Panc1 (cell line): Measurements from ENCODE around the gene MRPL10. TPM values are rescaled to one million over a fixed set of nuclear protein-coding genes. Genes with fewer than 3 reads are reported as not detected.

Experiments
- ATAC-seq: fragments of 200-7000 bp; cut with Tn5 transposase; 2 replicates; pipeline ENCODE4 v1.9.1; 2020; ENCODE audit warnings: mild to moderate bottlenecking, moderate library complexity
- BruUV-seq: library from RNA; stranded (reverse); fragments of 400-500 nt; replicated peaks from 2 replicates; lab custom pipeline; 2021; lab: Mats Ljungman, UMichigan
- CTCF ChIA-PET: fragments of 300-600 bp; sonication (Branson Sonifier 250); formaldehyde crosslinking; loops from one replicate; lab custom pipeline; 2022; ENCODE audit warnings: antibody characterized with exemption; lab: Charles Lee
- POLR2A ChIA-PET: fragments of 300-600 bp; sonication (Branson Sonifier 250); formaldehyde crosslinking; loops from one replicate; lab custom pipeline; 2022; ENCODE audit warnings: antibody characterized with exemption; lab: Charles Lee
- DNase-seq: peaks from one replicate; pipeline ENCODE4 v3.0.0-alpha.2; 2010; ENCODE audit warnings: low read depth, low spot score
- H3K27ac ChIP-seq: 2 replicates; pipeline ENCODE4 v1.5.1; 2011; ENCODE audit warnings: mild to moderate bottlenecking, low read length, inconsistent platforms
- H3K27me3 ChIP-seq: fragments of 200-500 bp; sonication (Bioruptor generic); 2 replicates; pipeline ENCODE4 v1.6.0; 2014; ENCODE audit warnings: low read length, inconsistent platforms; ENCODE audit not compliant: control insufficient read depth, insufficient read depth
- H3K36me3 ChIP-seq: fragments of 200-500 bp; sonication (Bioruptor generic); 2 replicates; pipeline ENCODE4 v1.5.1; 2014; ENCODE audit warnings: inconsistent platforms, mild to moderate bottlenecking, low read length, moderate library complexity; ENCODE audit not compliant: control insufficient read depth, insufficient read depth
- H3K4me1 ChIP-seq: 2 replicates; pipeline ENCODE4 v1.5.1; 2011; ENCODE audit warnings: inconsistent platforms, mild to moderate bottlenecking, low read length, moderate library complexity; ENCODE audit not compliant: control insufficient read depth, insufficient read depth
- H3K4me3 ChIP-seq, 2 experiments: 2 replicates each; pipeline ENCODE4 v1.5.1; 2011 to 2012; ENCODE audit warnings: low read depth in 2 of 2, low read length in 2 of 2, mild to moderate bottlenecking in 2 of 2, inconsistent platforms in 1 of 2, moderate library complexity in 1 of 2
- H3K9me3 ChIP-seq: fragments of 200-500 bp; sonication (Bioruptor generic); 2 replicates; pipeline ENCODE4 v1.5.1; 2014; ENCODE audit warnings: low read depth, mild to moderate bottlenecking, inconsistent platforms, low read length, moderate library complexity; ENCODE audit not compliant: control insufficient read depth, insufficient read depth
- CTCF ChIP-seq: fragments of 450-650 bp; IDR thresholded peaks from 2 replicates; pipeline ENCODE4 v1.5.1; 2017; ENCODE audit warnings: mild to moderate bottlenecking
- POLR2AphosphoS5 ChIP-seq: IDR thresholded peaks from 2 replicates; pipeline ENCODE4 v1.6.1; 2012; ENCODE audit warnings: mild to moderate bottlenecking, low read depth, low read length, moderate library complexity
- REST ChIP-seq, 2 experiments: IDR thresholded peaks; 2 replicates each; pipeline ENCODE4 v1.6.1; 2011 to 2012; ENCODE audit warnings: low read depth in 2 of 2, control low read depth in 1 of 2, low read length in 1 of 2, mild to moderate bottlenecking in 1 of 2, moderate library complexity in 1 of 2; ENCODE audit not compliant: insufficient read depth in 1 of 2
- SIN3A ChIP-seq: IDR thresholded peaks from 2 replicates; pipeline ENCODE4 v1.6.1; 2012; ENCODE audit warnings: low read depth, mild to moderate bottlenecking, low read length, moderate library complexity, borderline replicate concordance; ENCODE audit not compliant: insufficient read depth
- TCF7L2 ChIP-seq: IDR thresholded peaks from 2 replicates; pipeline ENCODE4 v1.6.1; 2011; ENCODE audit warnings: mild to moderate bottlenecking, low read depth, low read length, inconsistent platforms
- in situ Hi-C: cut with HindIII; loops from 2 replicates; pipeline ENCODE4 v1.10.0; 2016; ENCODE audit warnings: low sequenced_read_pairs, low pct_unique_long_range_greater_than_20kb
- intact Hi-C: fragments of 100-400 bp; cut with micrococcal nuclease; formaldehyde crosslinking; loops from one replicate; pipeline ENCODE4 v1.10.0; 2022; ENCODE audit not compliant: unreplicated experiment
- total RNA-seq: library from RNA; stranded (reverse); gene quantifications from one replicate; pipeline ENCODE4 v1.2.1, GENCODE V29; 2021; ENCODE audit not compliant: unreplicated experiment

MRPL10 gene
- total RNA-seq, 1 experiment from 2014 or later, result 41.9 TPM

GRCh38 chr17:47864791-47865216, 33.5 kb upstream of the MRPL10 start:
- TF ChIP-seq CTCF, result no peak
- TF ChIP-seq TCF7L2, result no peak
- no peak for TF ChIP-seq REST (IDR thresholded peaks at IDR 0.05; ENCODE audit: insufficient read depth in 1 of 2, low read depth in 2 of 2, low read length in 1 of 2)
- no peak for TF ChIP-seq SIN3A
- no peak for TF ChIP-seq POLR2AphosphoS5
- ATAC-seq (no peak), DNase-seq (no peak)
- ChIA-PET CTCF (interaction anchor here (0.7 to 1.3 kb wide), 2 partner anchors 19 to 25 kb away, joined by 3 read pairs; no protein-coding TSS in a partner anchor), POLR2A (no interaction called here)
- H3K4me1 ChIP-seq, result peaks cover 10% of the 10 kb centered on the region
- intact Hi-C loops (no loop called here), in situ Hi-C loops (no loop called here)
- H3K27ac ChIP-seq, result no peak overlapping the region
- no TSS peak for BruUV-seq
- no peaks in the 10 kb centered on the region for H3K9me3 ChIP-seq
- no peak overlapping the region for H3K4me3 ChIP-seq
- H3K27me3 ChIP-seq, result no peaks in the 10 kb centered on the region
- H3K36me3 ChIP-seq, result no peaks in the 10 kb centered on the region

GRCh38 chr17:47862621-47863440, 31.5 kb upstream of the MRPL10 start:
- ATAC-seq (peak; percentile 74), DNase-seq (peak; percentile 41)
- Histone ChIP-seq H3K36me3 (no peaks in the 10 kb centered on the region), H3K9me3 (no peaks in the 10 kb centered on the region), H3K4me3 (no peak overlapping the region), H3K27ac (no peak overlapping the region), H3K27me3 (no peaks in the 10 kb centered on the region), H3K4me1 (peaks cover 10% of the 10 kb centered on the region)
- POLR2A ChIA-PET, result no interaction called here
- no TSS peak for BruUV-seq
- in situ Hi-C loops (no loop called here), intact Hi-C loops (no loop called here)
- CTCF ChIA-PET, result interaction anchor here (0.6 to 0.9 kb wide), 4 partner anchors 25 to 1650 kb away, joined by 3 to 6 read pairs (median 4); no protein-coding TSS in a partner anchor
- no peak for TF ChIP-seq CTCF
- TF ChIP-seq SIN3A, result no peak
- TF ChIP-seq POLR2AphosphoS5, result no peak
- TF ChIP-seq TCF7L2, result no peak
- TF ChIP-seq REST (IDR thresholded peaks at IDR 0.05; ENCODE audit: insufficient read depth in 1 of 2, low read depth in 2 of 2, low read length in 1 of 2), result no peak
